Measurements from ENCODE around the gene SENP1. TPM values are rescaled to one million over a fixed set of nuclear protein-coding genes. Genes with fewer than 3 reads are reported as not detected.
"Not testable (repeated sequence)": the region's sequence is repeated elsewhere in the genome, so short reads cannot be mapped to it uniquely, and the experiment has no call there.

The SENP1 gene
- total RNA-seq, 2 donors from 2014 or later, result 11.4 to 15.8 TPM

GRCh38 chr12:48118284-48118871 is 12.5 kb upstream of the SENP1 start:
- Histone ChIP-seq H3K27me3 (no peaks in the 10 kb centered on the region), H3K36me3 (replicated peaks in 1 of 2; ENCODE audit: insufficient read depth in 1 of 2, low read depth in 2 of 2) (no peaks in the 10 kb centered on the region), H3K9me3 (no peaks in the 10 kb centered on the region), H3K4me3 (no peak overlapping the region), H3K27ac (no peak overlapping the region), H3K4me1 (peaks cover 10% of the 10 kb centered on the region)
- TF ChIP-seq CTCF (IDR thresholded peaks at IDR 0.05) (no peak), POLR2A (IDR thresholded peaks at IDR 0.05) (no peak)
- no peak for DNase-seq
- ATAC-seq, result no peak
- intact Hi-C loops (cut with DNase I), result no loop called here
- WGBS, 2 donors, result 38 to 40% methylated on average over 3 of the region's 3 CpGs

GRCh38 chr12:48115957-48116356 is 10.1 kb upstream of the SENP1 start:
- no peak overlapping the region for H3K4me3 ChIP-seq
- no peak for ATAC-seq
- H3K9me3 ChIP-seq, result no peaks in the 10 kb centered on the region
- 86 to 96% methylated on average over 1 of the region's 1 CpG for WGBS, 2 donors
- no peaks in the 10 kb centered on the region for H3K36me3 ChIP-seq (replicated peaks in 1 of 2; ENCODE audit: insufficient read depth in 1 of 2, low read depth in 2 of 2)
- no peak for DNase-seq
- H3K27ac ChIP-seq, result no peak overlapping the region
- intact Hi-C loops (cut with DNase I), result no loop called here
- peaks cover 10% of the 10 kb centered on the region for H3K4me1 ChIP-seq
- H3K27me3 ChIP-seq, result no peaks in the 10 kb centered on the region
- TF ChIP-seq CTCF (IDR thresholded peaks at IDR 0.05) (no peak), POLR2A (IDR thresholded peaks at IDR 0.05) (no peak)

- 95 to 97% methylated on average over 5 of the region's 5 CpGs for WGBS, 2 donors
- not testable (repeated sequence) for H3K27me3 ChIP-seq
Observed at GRCh38 chr12:48111312-48111693, 5.4 kb upstream of the SENP1 start.

GRCh38 chr12:48110691-48111311 is 4.9 kb upstream of the SENP1 start:
- H3K9me3 ChIP-seq, result no peaks in the 10 kb centered on the region
- H3K27ac ChIP-seq, result no peak overlapping the region
- no peak for DNase-seq
- WGBS, 2 donors, result 80 to 100% methylated on average over 1 of the region's 1 CpG
- H3K27me3 ChIP-seq, result no peaks in the 10 kb centered on the region
- no peak for ATAC-seq
- no peak overlapping the region for H3K4me3 ChIP-seq
- intact Hi-C loops (cut with DNase I), result no loop called here
- H3K4me1 ChIP-seq, result peaks cover 8% of the 10 kb centered on the region
- no peaks in the 10 kb centered on the region for H3K36me3 ChIP-seq (replicated peaks in 1 of 2; ENCODE audit: insufficient read depth in 1 of 2, low read depth in 2 of 2)
- TF ChIP-seq POLR2A (IDR thresholded peaks at IDR 0.05) (no peak), CTCF (IDR thresholded peaks at IDR 0.05) (no peak)

More at GRCh38 chr12:48111312-48111693, 5.4 kb upstream of the SENP1 start:
- H3K4me3 ChIP-seq; H3K9me3 ChIP-seq; ATAC-seq; H3K4me1 ChIP-seq; DNase-seq; H3K36me3 ChIP-seq (replicated peaks in 1 of 2; ENCODE audit: insufficient read depth in 1 of 2, low read depth in 2 of 2); H3K27ac ChIP-seq; intact Hi-C loops (cut with DNase I): not testable (repeated sequence)

GRCh38 chr12:48109424-48109823 is 3.5 kb upstream of the SENP1 start:
- H3K27me3 ChIP-seq, result no peaks in the 10 kb centered on the region
- H3K9me3 ChIP-seq, result no peaks in the 10 kb centered on the region
- ATAC-seq (no peak), DNase-seq (no peak)
- no peak overlapping the region for H3K4me3 ChIP-seq
- H3K4me1 ChIP-seq, result peaks cover 15% of the 10 kb centered on the region
- intact Hi-C loops (cut with DNase I), result no loop called here
- H3K36me3 ChIP-seq (replicated peaks in 1 of 2; ENCODE audit: insufficient read depth in 1 of 2, low read depth in 2 of 2), result no peaks in the 10 kb centered on the region
- no peak overlapping the region for H3K27ac ChIP-seq
- TF ChIP-seq CTCF (IDR thresholded peaks at IDR 0.05) (no peak), POLR2A (IDR thresholded peaks at IDR 0.05) (no peak)
